ENCODE results near the gene RAB27A.

DNA sequence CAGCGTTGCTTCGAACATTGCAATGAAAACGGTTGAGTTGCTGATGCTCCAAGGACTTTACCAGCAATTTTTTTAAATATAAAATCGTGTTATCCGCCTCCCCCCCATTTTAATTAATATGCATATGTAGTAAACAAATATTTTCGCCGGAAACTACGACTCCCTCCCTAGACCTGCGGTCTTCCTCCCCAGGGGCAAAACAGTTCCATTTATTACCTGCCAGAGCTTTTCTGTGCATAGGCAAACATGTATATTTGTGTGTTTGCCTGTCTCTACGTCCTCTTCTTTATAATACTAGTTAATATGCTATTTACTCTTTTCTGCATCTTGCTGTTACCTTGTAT, 92.3 kb downstream of the RAB27A start:
- TF ChIP-seq, protein P1, sequence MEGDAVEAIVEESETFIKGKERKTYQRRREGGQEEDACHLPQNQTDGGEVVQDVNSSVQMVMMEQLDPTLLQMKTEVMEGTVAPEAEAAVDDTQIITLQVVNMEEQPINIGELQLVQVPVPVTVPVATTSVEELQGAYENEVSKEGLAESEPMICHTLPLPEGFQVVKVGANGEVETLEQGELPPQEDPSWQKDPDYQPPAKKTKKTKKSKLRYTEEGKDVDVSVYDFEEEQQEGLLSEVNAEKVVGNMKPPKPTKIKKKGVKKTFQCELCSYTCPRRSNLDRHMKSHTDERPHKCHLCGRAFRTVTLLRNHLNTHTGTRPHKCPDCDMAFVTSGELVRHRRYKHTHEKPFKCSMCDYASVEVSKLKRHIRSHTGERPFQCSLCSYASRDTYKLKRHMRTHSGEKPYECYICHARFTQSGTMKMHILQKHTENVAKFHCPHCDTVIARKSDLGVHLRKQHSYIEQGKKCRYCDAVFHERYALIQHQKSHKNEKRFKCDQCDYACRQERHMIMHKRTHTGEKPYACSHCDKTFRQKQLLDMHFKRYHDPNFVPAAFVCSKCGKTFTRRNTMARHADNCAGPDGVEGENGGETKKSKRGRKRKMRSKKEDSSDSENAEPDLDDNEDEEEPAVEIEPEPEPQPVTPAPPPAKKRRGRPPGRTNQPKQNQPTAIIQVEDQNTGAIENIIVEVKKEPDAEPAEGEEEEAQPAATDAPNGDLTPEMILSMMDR (IDR thresholded peaks at IDR 0.05; ENCODE audit: borderline replicate concordance, extremely low read depth, low read length, poor library complexity, severe bottlenecking), result no peak
- TF ChIP-seq EZH2 (IDR thresholded peaks at IDR 0.05; ENCODE audit: borderline replicate concordance, low read depth, low read length, severe bottlenecking), result no peak
